ENCODE results near the gene ABCA10.
"Not testable (repeated sequence)": the region's sequence is repeated elsewhere in the genome, so short reads cannot be mapped to it uniquely, and the experiment has no call there.

ABCA10 gene

DNA sequence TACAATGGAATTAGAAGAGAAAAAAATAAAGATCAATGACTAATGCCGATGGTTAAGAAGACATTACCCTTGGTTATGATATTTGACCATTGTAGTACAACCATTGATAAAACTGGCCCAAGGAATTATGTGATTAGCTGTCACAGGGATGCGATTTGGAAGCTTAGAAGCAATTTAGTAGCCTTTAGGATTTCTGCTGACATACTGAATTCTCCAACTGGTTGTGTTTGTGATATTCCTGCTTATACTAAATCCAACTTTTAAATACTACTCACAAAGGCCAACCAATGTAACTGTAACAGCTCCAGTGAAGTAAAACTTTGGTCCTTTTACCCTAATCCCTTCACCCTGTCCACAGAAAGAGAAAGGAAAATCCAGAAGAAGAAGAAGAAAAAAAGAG, 55.5 kb downstream of the ABCA10 start:
- TF ChIP-seq, protein P1, sequence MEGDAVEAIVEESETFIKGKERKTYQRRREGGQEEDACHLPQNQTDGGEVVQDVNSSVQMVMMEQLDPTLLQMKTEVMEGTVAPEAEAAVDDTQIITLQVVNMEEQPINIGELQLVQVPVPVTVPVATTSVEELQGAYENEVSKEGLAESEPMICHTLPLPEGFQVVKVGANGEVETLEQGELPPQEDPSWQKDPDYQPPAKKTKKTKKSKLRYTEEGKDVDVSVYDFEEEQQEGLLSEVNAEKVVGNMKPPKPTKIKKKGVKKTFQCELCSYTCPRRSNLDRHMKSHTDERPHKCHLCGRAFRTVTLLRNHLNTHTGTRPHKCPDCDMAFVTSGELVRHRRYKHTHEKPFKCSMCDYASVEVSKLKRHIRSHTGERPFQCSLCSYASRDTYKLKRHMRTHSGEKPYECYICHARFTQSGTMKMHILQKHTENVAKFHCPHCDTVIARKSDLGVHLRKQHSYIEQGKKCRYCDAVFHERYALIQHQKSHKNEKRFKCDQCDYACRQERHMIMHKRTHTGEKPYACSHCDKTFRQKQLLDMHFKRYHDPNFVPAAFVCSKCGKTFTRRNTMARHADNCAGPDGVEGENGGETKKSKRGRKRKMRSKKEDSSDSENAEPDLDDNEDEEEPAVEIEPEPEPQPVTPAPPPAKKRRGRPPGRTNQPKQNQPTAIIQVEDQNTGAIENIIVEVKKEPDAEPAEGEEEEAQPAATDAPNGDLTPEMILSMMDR (IDR thresholded peaks at IDR 0.05; ENCODE audit: insufficient read depth, low read depth, low read length, missing control alignments): no peak
- DNase-seq (ENCODE audit: low read depth): no peak
- no peak overlapping the region for H3K4me3 ChIP-seq (ENCODE audit: low read depth, low read length)

DNA sequence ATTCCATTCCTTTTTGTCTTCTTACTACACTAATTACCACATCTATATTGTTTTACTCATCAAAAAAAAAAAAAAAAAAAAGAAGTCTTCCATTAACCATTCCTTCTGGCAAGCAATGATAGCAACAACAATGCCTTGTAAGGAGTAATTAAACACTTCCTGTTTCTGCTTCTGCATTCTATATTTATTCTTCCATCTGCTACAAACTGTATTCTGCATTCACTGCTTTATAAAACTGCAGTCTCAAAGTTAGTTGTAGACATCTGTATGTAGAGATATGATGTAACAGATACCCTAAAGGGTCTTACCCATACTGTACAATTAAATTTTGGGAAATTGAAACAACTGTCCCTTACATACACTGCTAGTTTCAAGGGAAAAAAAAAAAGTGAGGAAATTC, 58.2 kb downstream of the ABCA10 start:
- no peak for DNase-seq (ENCODE audit: low read depth)

DNA sequence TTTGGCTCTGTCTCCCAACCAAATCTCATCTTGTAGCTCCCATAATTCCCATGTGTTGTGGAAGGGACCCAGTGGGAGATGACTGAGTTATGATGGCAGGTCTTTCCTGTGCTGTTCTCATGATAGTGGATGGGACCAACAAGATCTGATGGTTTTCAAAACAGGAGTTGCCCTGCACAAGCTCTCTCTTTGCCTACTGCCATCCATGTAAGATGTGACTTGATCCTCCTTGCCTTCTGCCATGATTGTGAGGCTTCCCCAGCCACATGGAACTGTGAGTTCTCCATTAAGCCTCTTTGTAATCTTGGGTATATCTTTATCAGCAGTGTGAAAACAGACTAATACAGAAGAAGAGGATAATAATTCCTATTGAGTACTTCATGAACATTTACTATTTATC, 60.0 kb downstream of the ABCA10 start:
- not testable (repeated sequence) for H3K4me3 ChIP-seq (ENCODE audit: low read depth, low read length); DNase-seq (ENCODE audit: low read depth)

More for the DNA sequence above, 58.2 kb downstream of the ABCA10 start:
- no peak overlapping the region for H3K4me3 ChIP-seq (ENCODE audit: low read depth, low read length)
- TF ChIP-seq, protein P1 (IDR thresholded peaks at IDR 0.05; ENCODE audit: insufficient read depth, low read depth, low read length, missing control alignments): no peak

DNA sequence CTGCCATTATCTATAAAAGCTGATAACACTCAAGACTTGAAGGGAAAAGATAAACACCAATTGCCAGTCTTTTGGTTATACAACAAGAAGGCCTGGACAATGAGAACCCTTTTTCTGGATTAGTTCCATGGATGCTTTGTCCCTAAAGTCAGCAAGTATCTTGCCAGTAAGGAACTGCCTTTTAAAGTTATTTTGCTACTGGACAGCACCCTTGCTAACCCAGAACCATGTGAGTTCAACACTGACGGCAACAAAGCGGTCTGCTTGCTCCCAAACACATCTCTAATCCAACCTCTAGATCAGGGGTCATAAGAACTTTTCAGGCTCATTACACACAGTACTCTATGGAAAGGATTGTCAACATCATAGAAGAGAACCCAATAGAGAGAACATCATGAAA, 61.7 kb downstream of the ABCA10 start:
- DNase-seq (ENCODE audit: low read depth): no peak
- TF ChIP-seq, protein P1 (IDR thresholded peaks at IDR 0.05; ENCODE audit: insufficient read depth, low read depth, low read length, missing control alignments): no peak
- no peak overlapping the region for H3K4me3 ChIP-seq (ENCODE audit: low read depth, low read length)

DNA sequence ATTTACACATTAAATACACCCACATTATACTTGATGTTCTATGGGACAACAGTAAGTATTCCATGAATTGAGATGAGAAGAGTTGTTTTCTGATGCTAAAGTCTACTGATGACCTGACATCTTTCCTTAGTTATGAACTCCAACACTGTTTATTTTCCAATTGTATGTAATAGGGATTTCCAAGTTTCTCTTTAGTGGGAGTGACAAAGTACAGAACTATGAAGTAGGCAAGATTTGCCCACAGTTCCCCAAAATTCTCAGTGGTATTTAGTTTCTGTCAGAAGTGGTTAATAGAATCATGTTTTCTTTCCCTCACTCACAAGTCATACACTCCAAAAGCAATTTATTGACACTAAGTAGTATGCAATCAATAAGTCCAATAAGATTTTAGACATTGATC, 64.4 kb downstream of the ABCA10 start:
- no peak overlapping the region for H3K4me3 ChIP-seq (ENCODE audit: low read depth, low read length)
- TF ChIP-seq, protein P1 (IDR thresholded peaks at IDR 0.05; ENCODE audit: insufficient read depth, low read depth, low read length, missing control alignments): no peak
- DNase-seq (ENCODE audit: low read depth): no peak

DNA sequence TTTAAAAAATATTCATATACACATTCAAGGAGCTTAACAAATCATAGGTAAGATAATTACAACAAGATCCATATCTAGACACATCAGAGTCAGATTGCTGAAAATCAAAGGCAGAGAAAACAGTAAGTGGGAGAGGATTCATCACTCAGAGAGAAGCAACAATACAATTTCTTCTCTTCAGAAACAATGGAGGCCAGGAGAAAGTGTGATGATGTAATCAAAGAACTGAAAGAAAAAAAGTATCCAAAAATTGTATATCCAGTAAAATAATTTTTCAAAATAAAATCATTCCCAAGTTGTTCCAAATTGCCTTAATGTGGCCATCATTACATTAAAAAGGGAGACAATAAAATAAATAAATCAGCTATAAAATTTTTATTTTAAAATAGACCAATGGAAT, 69.2 kb downstream of the ABCA10 start:
- no peak for DNase-seq (ENCODE audit: low read depth)
- H3K4me3 ChIP-seq (ENCODE audit: low read depth, low read length): no peak overlapping the region
- TF ChIP-seq, protein P1 (IDR thresholded peaks at IDR 0.05; ENCODE audit: insufficient read depth, low read depth, low read length, missing control alignments): no peak

DNA sequence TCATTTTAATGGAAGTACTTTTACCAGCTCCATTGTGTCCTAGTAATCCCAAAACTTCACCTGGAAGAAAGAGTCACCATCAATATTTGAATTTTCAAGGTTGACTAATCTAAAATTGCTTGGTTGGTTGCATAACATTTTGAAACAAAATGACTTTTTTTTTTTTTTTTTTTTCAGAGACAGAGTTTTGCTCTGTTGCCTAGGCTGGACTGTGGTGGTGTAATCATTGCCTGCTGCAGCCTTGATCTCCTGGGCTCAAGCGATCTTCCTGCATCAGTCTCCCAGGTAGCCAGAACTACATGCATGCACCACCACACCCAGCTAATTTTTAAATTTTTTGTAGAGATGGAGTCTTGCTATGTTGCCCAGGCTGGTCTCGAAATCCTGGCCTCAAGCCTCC, 74.4 kb downstream of the ABCA10 start:
- no peak for DNase-seq (ENCODE audit: low read depth)
- no peak overlapping the region for H3K4me3 ChIP-seq (ENCODE audit: low read depth, low read length)
- TF ChIP-seq, protein P1 (IDR thresholded peaks at IDR 0.05; ENCODE audit: insufficient read depth, low read depth, low read length, missing control alignments): no peak

All from GM12865 (cell line).